ENCODE data around the gene SULT2B1.

DNA sequence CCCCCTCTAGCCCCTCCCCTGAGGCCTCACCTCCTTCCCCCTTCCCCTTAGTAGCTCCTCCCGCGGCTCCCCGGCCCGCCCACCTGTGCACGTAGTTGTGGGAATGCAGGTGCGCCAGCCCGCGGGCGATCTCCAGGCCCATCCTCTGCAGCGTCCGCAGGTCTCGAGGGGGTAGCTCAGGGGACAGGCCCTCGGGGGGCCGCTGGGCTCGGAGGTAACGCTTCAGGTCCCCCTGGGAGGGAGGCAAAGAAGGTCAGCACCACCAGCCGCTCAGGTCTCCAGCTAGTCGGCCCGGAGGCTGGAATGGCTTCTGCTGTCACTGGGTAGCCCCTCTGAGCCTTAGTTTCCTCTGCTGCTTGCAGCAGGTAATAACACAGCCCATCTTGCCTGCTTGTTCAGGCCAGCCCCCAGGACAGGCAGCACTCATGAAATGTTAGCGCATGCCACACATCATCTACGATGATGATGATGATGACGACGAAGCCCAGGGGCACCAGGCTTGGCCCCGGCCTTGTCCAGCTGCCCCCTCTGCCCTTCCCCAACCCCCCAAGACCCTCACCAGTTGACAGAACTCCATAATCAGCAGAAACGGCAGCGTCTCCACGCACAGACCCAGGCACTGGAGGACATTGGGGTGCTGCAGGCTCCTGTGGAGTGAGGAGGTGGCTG is 49.5 kb upstream of the SULT2B1 start:
- TF ChIP-seq EZH2 (optimal IDR thresholded peaks at IDR 0.05; ENCODE audit: low read depth, low read length) (no peak), EZH2phosphoT487 (IDR thresholded peaks at IDR 0.05; ENCODE audit: low read length) (no peak)
- TF ChIP-seq, protein P1, sequence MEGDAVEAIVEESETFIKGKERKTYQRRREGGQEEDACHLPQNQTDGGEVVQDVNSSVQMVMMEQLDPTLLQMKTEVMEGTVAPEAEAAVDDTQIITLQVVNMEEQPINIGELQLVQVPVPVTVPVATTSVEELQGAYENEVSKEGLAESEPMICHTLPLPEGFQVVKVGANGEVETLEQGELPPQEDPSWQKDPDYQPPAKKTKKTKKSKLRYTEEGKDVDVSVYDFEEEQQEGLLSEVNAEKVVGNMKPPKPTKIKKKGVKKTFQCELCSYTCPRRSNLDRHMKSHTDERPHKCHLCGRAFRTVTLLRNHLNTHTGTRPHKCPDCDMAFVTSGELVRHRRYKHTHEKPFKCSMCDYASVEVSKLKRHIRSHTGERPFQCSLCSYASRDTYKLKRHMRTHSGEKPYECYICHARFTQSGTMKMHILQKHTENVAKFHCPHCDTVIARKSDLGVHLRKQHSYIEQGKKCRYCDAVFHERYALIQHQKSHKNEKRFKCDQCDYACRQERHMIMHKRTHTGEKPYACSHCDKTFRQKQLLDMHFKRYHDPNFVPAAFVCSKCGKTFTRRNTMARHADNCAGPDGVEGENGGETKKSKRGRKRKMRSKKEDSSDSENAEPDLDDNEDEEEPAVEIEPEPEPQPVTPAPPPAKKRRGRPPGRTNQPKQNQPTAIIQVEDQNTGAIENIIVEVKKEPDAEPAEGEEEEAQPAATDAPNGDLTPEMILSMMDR (IDR thresholded peaks at IDR 0.05; ENCODE audit: low read length): no peak
